NCI-H1048 (cell line): ENCODE data around the gene FGF23.
"Not testable (repeated sequence)": the region's sequence is repeated elsewhere in the genome, so short reads cannot be mapped to it uniquely, and the experiment has no call there.

ENCODE experiments used
- DNase-seq: peaks from one replicate; lab custom pipeline; 2025; lab: John Stamatoyannopoulos, UW

FGF23 gene

DNA sequence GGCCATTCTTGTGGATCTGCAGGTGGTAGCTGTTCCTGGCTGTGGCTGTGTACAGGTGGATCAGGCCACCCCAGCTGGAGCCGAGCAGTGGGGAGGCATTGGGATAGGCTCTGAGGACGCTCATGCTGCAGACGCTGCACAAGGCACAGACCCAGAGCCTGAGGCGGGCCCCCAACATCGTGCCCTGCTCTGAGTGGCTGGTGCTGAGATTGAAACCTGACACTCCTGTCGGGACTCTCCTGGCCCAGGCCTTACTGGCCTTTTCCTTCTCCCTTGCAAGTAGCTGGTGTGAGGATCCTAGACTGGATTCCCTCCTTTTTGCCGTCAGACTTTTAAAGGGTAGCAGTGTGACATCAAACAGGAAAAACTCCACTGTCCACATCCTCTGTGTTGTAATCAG lies at the start of gene FGF23:
TSS of gene FGF23 (minus strand) at position 308 of the 400 bp plus-strand sequence. CDS start at position 178, 130 bp downstream.
- no peak for DNase-seq

GRCh38 chr12:4424422-4424821 lies 44.9 kb upstream of the FGF23 start:
- no peak for DNase-seq

GRCh38 chr12:4423528-4424195 lies 44.1 kb upstream of the FGF23 start:
- DNase-seq = no peak

- DNase-seq = no peak
Observed at GRCh38 chr12:4422985-4423384, 43.5 kb upstream of the FGF23 start.

DNA sequence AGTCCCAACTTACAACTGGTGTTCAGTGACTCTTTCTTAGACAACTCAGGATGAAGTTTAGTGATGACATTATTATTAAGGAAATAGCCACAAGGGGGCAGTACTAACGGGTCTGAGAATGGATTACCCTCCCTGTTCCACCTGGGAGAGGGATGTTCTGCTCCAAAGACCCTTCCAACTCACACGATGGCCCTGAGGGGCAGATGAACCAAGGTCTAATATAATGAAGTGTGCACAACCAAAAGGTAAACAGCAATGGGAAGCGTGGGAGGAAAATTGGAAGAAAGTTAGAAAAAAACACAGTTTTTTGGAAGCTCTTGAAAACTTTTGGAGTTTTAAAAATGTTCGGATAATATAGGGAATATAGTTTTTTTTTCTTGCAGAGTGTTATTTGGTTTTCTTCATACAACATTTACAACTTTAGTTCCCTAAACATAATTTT lies 42.1 kb upstream of the FGF23 start:
- DNase-seq = peak; percentile 8

DNA sequence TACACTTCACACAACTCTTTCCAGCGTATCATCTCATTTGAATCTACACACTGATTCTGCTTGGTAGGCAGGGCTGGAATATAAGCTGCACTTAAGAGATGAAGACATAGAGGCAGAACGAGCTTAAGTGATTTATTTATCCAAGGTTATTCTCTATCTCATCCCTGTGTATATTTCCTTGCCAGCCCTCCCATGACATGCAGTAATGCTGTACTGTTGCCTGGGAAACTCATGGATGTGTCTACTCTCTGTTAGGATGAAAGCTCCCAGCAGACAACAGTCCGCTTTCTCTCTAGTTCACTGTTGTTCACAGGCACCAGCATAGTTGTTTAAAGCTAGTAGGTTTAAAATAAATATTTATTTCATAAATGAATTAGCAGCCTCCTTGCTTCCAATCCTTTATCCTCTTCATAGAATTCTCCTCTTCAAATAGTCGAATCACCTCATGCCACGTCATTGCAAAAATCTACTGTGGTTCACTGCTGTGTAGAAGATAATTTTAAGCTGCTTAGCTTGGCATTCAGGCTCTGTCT lies 40.7 kb upstream of the FGF23 start:
- no peak for DNase-seq

GRCh38 chr12:4418913-4419312 lies 39.4 kb upstream of the FGF23 start:
- no peak for DNase-seq

GRCh38 chr12:4417936-4418335 lies 38.4 kb upstream of the FGF23 start:
- DNase-seq = no peak

GRCh38 chr12:4417455-4417854 lies 37.9 kb upstream of the FGF23 start:
- no peak for DNase-seq

DNA sequence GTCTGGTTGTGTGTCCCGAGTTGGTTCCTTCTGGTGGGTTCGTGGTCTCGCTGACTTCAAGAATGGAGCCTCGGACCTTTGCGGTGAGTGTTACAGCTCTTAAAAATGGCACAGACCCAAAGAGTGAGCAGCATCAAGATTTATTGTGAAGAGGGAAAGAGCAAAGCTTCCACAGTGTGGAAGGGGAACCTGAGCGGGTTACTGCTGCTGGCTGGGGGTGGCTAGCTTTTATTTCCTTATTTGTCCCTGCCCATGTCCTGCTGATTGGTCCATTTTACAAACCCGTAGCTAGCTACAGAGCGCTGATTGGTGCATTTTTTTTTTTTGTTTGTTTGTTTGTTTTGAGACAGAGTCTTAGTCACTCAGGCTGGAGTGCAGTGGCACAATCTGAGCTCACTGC lies 36.8 kb upstream of the FGF23 start:
- DNase-seq = no peak

GRCh38 chr12:4412465-4412864 lies 33.0 kb upstream of the FGF23 start:
- peak; percentile 45 for DNase-seq

GRCh38 chr12:4412056-4412455 lies 32.5 kb upstream of the FGF23 start:
- no peak for DNase-seq

- DNase-seq = no peak
Observed at GRCh38 chr12:4407136-4407535, 27.6 kb upstream of the FGF23 start.

- DNase-seq = not testable (repeated sequence)
Observed at GRCh38 chr12:4404877-4405637, 25.5 kb upstream of the FGF23 start.

DNA sequence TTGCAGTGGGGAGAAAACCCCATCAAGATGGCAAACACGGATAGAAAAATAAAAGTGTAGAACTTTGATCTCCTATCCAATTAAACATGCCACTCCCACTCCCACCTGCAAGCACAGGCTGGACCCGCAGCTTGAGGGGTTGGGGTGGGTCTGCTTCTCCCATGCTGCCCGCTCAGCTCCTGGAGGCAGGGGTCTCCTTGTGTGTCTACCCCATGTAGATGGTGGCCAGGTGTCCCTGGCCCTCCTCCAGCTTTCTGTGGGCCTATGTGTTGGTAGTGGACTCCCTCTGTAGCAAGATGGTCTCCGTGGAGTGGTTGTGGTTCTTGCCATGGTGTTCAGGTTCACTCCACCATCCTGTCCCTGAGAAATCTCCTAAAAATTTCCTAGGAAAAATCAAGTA lies 23.5 kb upstream of the FGF23 start:
- DNase-seq = no peak

DNA sequence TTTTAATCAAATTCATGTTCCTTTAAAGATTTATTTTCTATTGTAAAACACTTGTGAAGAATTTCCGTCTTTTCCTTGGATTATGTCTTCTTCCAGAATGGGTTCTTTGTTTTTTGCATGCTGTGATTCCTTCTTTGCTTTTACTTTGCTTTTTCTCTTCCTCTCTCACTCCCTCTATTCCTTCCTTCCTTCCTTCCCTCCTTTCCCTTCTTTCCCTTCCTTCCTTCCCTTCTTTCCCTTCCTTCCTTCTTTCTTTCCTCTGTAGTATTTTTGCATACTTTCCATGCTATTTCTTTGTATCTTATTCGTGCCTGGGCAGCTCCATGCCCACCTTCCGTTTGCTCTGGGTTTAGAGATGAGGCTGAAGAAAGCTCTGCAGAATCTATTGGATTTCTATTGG lies 21.6 kb upstream of the FGF23 start:
- no peak for DNase-seq

DNA sequence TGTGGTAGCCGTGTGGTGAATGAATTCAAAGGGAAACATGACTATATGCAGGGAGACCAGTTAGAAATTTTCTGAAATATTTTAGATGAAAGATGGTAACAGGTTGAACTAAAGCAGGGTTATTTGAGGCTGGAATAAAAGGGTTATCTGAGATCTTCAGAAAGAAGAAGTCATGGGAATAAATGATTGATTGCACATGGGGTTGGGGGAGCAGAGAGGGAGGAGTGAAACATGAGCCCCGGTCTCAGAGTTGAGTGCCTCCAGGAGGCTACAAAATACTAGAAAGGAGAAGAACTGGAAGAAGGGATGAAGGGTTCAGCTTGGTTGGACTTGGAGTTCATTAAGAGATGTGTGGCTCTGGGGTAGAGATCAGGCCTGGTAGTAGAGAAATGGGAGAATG lies 16.3 kb upstream of the FGF23 start:
- no peak for DNase-seq

DNA sequence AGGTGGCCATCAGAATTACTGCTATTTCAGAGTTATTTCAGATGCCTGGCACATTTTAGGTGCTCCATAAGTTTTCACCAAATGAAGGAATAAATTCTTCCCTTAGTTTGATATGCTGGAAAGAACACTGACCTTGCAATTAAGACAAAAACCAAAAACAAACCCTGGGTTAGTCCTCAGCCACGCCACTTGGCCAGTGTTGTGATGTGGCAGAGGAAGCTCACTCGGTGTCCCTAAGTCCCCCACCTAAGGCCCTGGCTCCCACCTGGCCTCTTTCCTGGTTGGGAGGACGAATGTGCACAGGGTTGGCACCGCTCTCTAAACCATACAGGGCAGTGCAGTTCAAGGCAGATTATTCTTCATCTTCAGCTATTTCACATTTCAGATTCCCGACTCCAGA lies 13.7 kb upstream of the FGF23 start:
- DNase-seq = no peak

DNA sequence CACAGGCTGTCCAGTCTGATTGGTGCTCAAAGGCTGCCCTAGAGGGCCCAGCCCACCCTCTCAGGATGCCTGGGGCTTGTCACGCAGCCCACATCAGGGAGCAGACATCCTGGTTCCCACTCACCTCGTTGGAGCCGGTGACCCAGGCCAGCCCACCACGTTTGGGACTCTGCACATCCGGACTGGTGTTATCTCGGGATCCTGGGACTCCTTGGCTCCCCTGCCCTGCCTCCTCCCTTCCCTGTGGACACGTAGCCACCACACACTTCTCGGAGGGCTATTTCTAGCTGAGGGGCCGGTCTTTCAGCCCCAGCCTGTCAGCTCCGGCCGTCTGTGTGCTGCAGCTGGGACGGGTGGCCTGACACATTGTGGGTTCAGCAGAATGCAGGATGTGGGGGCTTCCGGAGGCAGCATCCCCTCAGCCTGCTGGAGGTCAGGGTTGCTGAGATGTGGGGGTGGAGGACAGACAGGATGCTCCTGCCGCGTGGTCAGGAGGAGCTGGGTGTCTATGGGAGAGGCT lies 12.8 kb upstream of the FGF23 start:
- DNase-seq = no peak

- DNase-seq = no peak
Observed at GRCh38 chr12:4388662-4389061, 9.2 kb upstream of the FGF23 start.

DNA sequence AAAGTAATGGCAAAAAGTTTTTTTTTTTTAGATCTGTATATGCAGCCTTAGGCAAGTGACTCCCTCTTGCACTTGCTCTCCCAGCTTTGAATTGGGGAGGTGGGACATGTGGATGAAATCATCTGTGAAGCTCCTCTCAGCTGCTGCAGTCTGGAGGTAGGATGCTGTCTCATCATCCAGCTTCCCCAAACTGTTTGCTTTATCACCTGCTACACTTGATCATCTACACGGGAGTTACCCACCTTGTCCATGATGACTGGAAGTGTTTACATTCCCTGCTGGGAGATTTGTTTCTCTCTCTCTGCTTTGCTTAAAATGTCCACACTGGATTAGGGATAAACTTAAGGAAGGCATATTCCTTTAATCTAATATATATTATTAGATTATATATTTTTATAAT lies 8.5 kb upstream of the FGF23 start:
- no peak for DNase-seq

- no peak for DNase-seq
Observed at GRCh38 chr12:4387607-4388006, 8.1 kb upstream of the FGF23 start.

GRCh38 chr12:4386801-4387200 lies 7.3 kb upstream of the FGF23 start:
- DNase-seq = no peak
